AG04450 (cell line): ENCODE data around the gene GLYAT. TPM values are rescaled to one million over a fixed set of nuclear protein-coding genes. Genes with fewer than 3 reads are reported as not detected.
"Not testable (repeated sequence)": the region's sequence is repeated elsewhere in the genome, so short reads cannot be mapped to it uniquely, and the experiment has no call there.

Experiments
- CTCF ChIA-PET: fragments of 300-600, 350-600 bp; formaldehyde crosslinking; extraction: SDS; loops from one replicate; lab custom pipeline; 2022; ENCODE audit warnings: antibody characterized with exemption, inconsistent platforms; lab: Charles Lee
- POLR2A ChIA-PET: fragments of 350-600 bp; formaldehyde crosslinking; extraction: SDS; loops from one replicate; lab custom pipeline; 2021; ENCODE audit warnings: antibody characterized with exemption, inconsistent platforms; lab: Yijun Ruan, JAX
- DNase-seq: peaks from one replicate; pipeline ENCODE4 v3.0.0-alpha.2; 2011; ENCODE audit warnings: low read depth, low spot score
- H3K27ac ChIP-seq: one replicate; pipeline ENCODE4 v1.5.1; 2012; ENCODE audit warnings: low read depth, low read length, control low read depth
- H3K27me3 ChIP-seq: one replicate; pipeline ENCODE4 v1.6.0; 2012; ENCODE audit warnings: low read length; ENCODE audit not compliant: control insufficient read depth, insufficient read depth
- H3K4me3 ChIP-seq: 2 replicates; pipeline ENCODE4 v1.5.1; 2011; ENCODE audit warnings: mild to moderate bottlenecking, low read depth, low read length, control low read depth
- H3K9me3 ChIP-seq: 2 replicates; pipeline ENCODE4 v1.5.1; 2012; ENCODE audit warnings: low read length; ENCODE audit not compliant: control insufficient read depth, insufficient read depth
- polyA plus RNA-seq: library from polyadenylated mRNA; depleted of rRNA; stranded (reverse); fragments of >200 nt; gene quantifications from 2 replicates; pipeline ENCODE4 v1.2.3, GENCODE V29; 2011
- TF ChIP-seq, protein P1 (sequence below): IDR thresholded peaks from 2 replicates; pipeline ENCODE4 v1.5.1; 2011; ENCODE audit warnings: low read depth, low read length, control low read depth, inconsistent platforms

Gene GLYAT
- polyA plus RNA-seq, 1 experiment = not detected

DNA sequence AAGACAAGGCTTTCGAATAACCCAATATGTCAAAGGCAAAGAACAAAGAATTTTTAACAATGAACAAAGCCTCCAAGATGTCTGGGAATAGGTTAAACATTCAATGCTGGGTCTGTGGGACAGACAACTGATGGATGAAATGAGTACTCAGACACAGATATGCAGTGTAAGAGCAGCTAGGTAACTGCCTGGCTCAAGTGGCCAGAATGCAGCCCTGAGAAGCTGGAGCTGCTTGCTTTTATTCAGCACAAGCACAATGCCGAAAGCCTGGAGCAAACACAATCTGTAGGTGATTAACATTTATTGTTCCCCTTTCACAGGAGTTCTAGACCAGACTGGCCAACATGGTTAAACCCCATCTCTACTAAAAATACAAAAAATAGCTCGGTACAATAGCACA lies 24.0 kb downstream of the GLYAT start:
- H3K4me3 ChIP-seq = no peak overlapping the region
- POLR2A ChIA-PET = no interaction called here
- DNase-seq = no peak
- TF ChIP-seq, protein P1, sequence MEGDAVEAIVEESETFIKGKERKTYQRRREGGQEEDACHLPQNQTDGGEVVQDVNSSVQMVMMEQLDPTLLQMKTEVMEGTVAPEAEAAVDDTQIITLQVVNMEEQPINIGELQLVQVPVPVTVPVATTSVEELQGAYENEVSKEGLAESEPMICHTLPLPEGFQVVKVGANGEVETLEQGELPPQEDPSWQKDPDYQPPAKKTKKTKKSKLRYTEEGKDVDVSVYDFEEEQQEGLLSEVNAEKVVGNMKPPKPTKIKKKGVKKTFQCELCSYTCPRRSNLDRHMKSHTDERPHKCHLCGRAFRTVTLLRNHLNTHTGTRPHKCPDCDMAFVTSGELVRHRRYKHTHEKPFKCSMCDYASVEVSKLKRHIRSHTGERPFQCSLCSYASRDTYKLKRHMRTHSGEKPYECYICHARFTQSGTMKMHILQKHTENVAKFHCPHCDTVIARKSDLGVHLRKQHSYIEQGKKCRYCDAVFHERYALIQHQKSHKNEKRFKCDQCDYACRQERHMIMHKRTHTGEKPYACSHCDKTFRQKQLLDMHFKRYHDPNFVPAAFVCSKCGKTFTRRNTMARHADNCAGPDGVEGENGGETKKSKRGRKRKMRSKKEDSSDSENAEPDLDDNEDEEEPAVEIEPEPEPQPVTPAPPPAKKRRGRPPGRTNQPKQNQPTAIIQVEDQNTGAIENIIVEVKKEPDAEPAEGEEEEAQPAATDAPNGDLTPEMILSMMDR = no peak
- H3K9me3 ChIP-seq = no peaks in the 10 kb centered on the region
- H3K27ac ChIP-seq = no peak overlapping the region
- CTCF ChIA-PET = interaction anchor here (0.6 kb wide), 1 partner anchor 235 kb away, joined by 3 read pairs; no protein-coding TSS in a partner anchor
- H3K27me3 ChIP-seq = no peaks in the 10 kb centered on the region

DNA sequence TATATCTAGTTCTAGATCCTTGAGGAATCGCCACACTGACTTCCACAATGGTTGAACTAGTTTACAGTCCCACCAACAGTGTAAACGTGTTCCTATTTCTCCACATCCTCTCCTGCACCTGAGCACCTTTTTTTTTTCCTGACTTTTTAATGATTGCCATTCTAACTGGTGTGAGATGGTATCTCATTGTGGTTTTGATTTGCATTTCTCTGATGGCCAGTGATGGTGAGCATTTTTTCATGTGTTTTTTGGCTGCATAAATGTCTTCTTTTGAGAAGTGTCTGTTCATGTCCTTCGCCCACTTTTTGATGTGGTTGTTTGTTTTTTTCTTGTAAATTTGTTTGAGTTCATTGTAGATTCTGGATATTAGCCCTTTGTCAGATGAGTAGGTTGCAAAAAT lies 34.9 kb downstream of the GLYAT start:
- POLR2A ChIA-PET, DNase-seq, H3K27ac ChIP-seq, H3K9me3 ChIP-seq, H3K27me3 ChIP-seq, CTCF ChIA-PET, H3K4me3 ChIP-seq: not testable (repeated sequence)

DNA sequence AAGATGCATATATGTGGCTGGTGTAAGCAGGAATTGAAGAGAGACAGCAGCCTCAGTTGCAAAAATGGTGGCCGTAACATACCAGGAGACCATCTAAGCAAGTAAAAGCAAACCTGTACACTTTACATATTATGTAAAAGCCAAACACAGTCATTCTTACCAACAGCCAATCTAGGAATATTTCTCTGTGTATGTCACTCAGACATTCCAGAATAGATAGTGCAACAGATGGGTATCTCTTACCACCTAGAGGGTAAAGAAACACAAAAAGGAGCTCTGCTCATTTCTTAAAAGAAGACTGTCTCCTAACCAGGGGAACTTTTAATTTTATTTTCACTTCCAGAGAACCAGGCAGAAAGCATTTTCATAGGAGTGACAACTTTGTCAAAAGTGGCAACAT lies 38.7 kb downstream of the GLYAT start:
- DNase-seq = no peak
- TF ChIP-seq, protein P1 = no peak
- H3K27me3 ChIP-seq = no peaks in the 10 kb centered on the region
- POLR2A ChIA-PET = no interaction called here
- no peaks in the 10 kb centered on the region for H3K9me3 ChIP-seq
- CTCF ChIA-PET = no interaction called here
- no peak overlapping the region for H3K4me3 ChIP-seq
- H3K27ac ChIP-seq = no peak overlapping the region

DNA sequence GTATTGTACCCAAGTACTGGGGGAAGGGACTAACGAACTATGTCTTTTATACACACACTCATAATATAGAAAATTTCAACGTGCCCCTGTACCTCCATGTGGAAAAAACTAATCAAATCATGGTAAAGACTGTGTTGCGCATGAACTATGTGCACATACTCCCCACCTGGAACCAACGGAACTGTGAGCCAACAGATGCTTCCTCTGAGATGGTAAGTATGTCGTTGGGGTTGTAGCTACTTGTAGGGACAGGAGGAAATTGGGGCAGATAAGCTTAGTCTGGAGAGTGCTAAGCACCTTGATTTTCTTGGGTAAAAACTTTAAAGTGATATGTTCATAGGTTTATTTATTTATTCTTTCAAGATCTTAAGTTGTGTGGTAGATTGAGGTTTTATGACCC lies 40.1 kb downstream of the GLYAT start:
- TF ChIP-seq, protein P1 = no peak
- no peak for DNase-seq
- Histone ChIP-seq H3K27me3 (no peaks in the 10 kb centered on the region), H3K27ac (no peak overlapping the region), H3K9me3 (no peaks in the 10 kb centered on the region), H3K4me3 (no peak overlapping the region)
- CTCF ChIA-PET = interaction anchor here (0.6 kb wide), 1 partner anchor 15 kb away, joined by 3 read pairs; no protein-coding TSS in a partner anchor
- POLR2A ChIA-PET = no interaction called here

DNA sequence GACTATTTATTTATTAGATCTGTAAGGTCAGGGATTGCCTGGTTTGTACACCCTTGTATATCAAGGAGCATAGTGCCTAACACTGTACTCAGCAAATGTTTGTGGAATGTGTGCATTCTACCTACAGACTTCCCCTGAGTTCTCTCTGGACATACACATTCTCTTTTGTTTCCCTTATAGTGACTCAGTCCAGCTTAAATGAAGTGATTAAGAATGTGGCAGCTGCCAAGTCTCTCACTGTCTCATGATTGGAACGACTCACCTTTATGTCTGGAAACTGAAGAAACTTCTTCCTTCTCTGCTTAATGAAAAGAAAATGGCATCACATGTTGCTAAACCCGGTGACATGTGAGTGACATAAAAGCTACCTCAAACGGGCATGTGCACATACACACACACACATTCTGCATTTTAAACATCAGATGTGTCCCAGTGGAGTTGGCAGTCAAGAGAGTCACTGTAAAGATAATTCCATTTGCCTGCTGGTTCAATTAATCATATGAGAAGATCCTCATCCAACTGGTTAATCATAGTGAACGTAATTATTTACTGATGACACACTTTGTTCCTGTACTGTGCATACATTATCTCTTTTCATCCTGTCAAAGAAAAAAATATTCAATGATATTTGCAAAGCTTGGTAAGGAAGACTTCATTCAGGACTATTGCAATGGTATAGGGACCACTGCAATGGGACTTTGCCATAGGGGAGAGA lies 42.8 kb downstream of the GLYAT start:
- POLR2A ChIA-PET = no interaction called here
- Histone ChIP-seq H3K27me3 (no peaks in the 10 kb centered on the region), H3K9me3 (no peaks in the 10 kb centered on the region), H3K27ac (no peak overlapping the region), H3K4me3 (no peak overlapping the region)
- TF ChIP-seq, protein P1 = no peak
- no peak for DNase-seq
- CTCF ChIA-PET = interaction anchor here (1.4 to 1.7 kb wide), 2 partner anchors 121 to 470 kb away, joined by 5 read pairs; no protein-coding TSS in a partner anchor
